HG02571 (cell line): ENCODE data around the gene LNP1.
"Not testable (repeated sequence)": the region's sequence is repeated elsewhere in the genome, so short reads cannot be mapped to it uniquely, and the experiment has no call there.

Experiments
- ATAC-seq: cut with Tn5 transposase; IDR thresholded peaks from one replicate; pipeline ENCODE4 v1.9.1; 2021; ENCODE audit warnings: mild to moderate bottlenecking, moderate library complexity; ENCODE audit not compliant: unreplicated experiment

The LNP1 gene

GRCh38 chr3:100400780-100401673, at the start of gene LNP1, which contains the start of gene TOMM70:
LNP1 (plus strand) TSS chr3:100401539; CDS start chr3:100429730, 28,191 bp downstream.
TOMM70 (minus strand) TSS chr3:100401089; CDS start chr3:100400949, 140 bp downstream.
- ATAC-seq, result peak; percentile 92

GRCh38 chr3:100351770-100352169, 49.6 kb upstream of the LNP1 start:
- not testable (repeated sequence) for ATAC-seq

GRCh38 chr3:100352296-100353231, 48.8 kb upstream of the LNP1 start:
- ATAC-seq, result no peak

GRCh38 chr3:100354850-100355249, 46.5 kb upstream of the LNP1 start:
- no peak for ATAC-seq

- no peak for ATAC-seq
These were observed 42.9 kb upstream of the LNP1 start for GRCh38 chr3:100358413-100358812.

GRCh38 chr3:100359035-100359434, 42.3 kb upstream of the LNP1 start:
- ATAC-seq, result no peak

GRCh38 chr3:100360757-100361496, 40.4 kb upstream of the LNP1 start:
- no peak for ATAC-seq

GRCh38 chr3:100361897-100362296, 39.4 kb upstream of the LNP1 start:
- no peak for ATAC-seq

GRCh38 chr3:100364421-100364820, 36.9 kb upstream of the LNP1 start:
- ATAC-seq, result no peak

GRCh38 chr3:100366424-100366823, 34.9 kb upstream of the LNP1 start:
- no peak for ATAC-seq

- ATAC-seq, result no peak
These were observed 32.9 kb upstream of the LNP1 start for GRCh38 chr3:100368441-100368840.

- no peak for ATAC-seq
These were observed 30.6 kb upstream of the LNP1 start for GRCh38 chr3:100370756-100371155.

- no peak for ATAC-seq
These were observed 26.8 kb upstream of the LNP1 start for GRCh38 chr3:100374521-100374920.

- no peak for ATAC-seq
These were observed 25.0 kb upstream of the LNP1 start for GRCh38 chr3:100376301-100376700.

- ATAC-seq, result no peak
These were observed 16.4 kb upstream of the LNP1 start for GRCh38 chr3:100384733-100385525.

GRCh38 chr3:100386437-100387074, 14.8 kb upstream of the LNP1 start:
- no peak for ATAC-seq

GRCh38 chr3:100389025-100389424, 12.3 kb upstream of the LNP1 start:
- no peak for ATAC-seq

GRCh38 chr3:100395679-100396431, 5.5 kb upstream of the LNP1 start:
- no peak for ATAC-seq

- ATAC-seq, result no peak
These were observed 4.4 kb upstream of the LNP1 start for GRCh38 chr3:100396967-100397366.
